Measurements from ENCODE around the gene MEGF11.

MEGF11 gene

GRCh38 chr15:66167854-66168253 is 85.7 kb downstream of the MEGF11 start:
- TF ChIP-seq CTCF (IDR thresholded peaks at IDR 0.05; ENCODE audit: unreplicated experiment in 3 of 3) = no peak
- no peak overlapping the region for H3K27ac Mint-ChIP-seq
- peaks cover 9% of the 10 kb centered on the region for H3K4me1 Mint-ChIP-seq
- H3K9me3 Mint-ChIP-seq = no peaks in the 10 kb centered on the region
- H3K27me3 Mint-ChIP-seq (ENCODE audit: low read depth) = peaks cover 58% of the 10 kb centered on the region
- H3K36me3 Mint-ChIP-seq (ENCODE audit: low read depth) = no peaks in the 10 kb centered on the region
- H3K4me3 Mint-ChIP-seq = no peak overlapping the region

GRCh38 chr15:66165856-66166255 is 87.7 kb downstream of the MEGF11 start:
- no peaks in the 10 kb centered on the region for H3K9me3 Mint-ChIP-seq
- no peak overlapping the region for H3K4me3 Mint-ChIP-seq
- no peaks in the 10 kb centered on the region for H3K36me3 Mint-ChIP-seq (ENCODE audit: low read depth)
- peaks cover 12% of the 10 kb centered on the region for H3K4me1 Mint-ChIP-seq
- no peak for TF ChIP-seq CTCF (IDR thresholded peaks at IDR 0.05; ENCODE audit: unreplicated experiment in 3 of 3)
- H3K27me3 Mint-ChIP-seq (ENCODE audit: low read depth) = peaks cover 45% of the 10 kb centered on the region
- H3K27ac Mint-ChIP-seq = no peak overlapping the region

GRCh38 chr15:66164788-66165187 is 88.8 kb downstream of the MEGF11 start:
- Mint-ChIP-seq H3K27ac (no peak overlapping the region), H3K36me3 (ENCODE audit: low read depth) (no peaks in the 10 kb centered on the region), H3K9me3 (no peaks in the 10 kb centered on the region), H3K4me1 (peaks cover 13% of the 10 kb centered on the region), H3K27me3 (ENCODE audit: low read depth) (peaks cover 45% of the 10 kb centered on the region), H3K4me3 (no peak overlapping the region)
- no peak for TF ChIP-seq CTCF (IDR thresholded peaks at IDR 0.05; ENCODE audit: unreplicated experiment in 3 of 3)

- TF ChIP-seq CTCF (IDR thresholded peaks at IDR 0.05; ENCODE audit: unreplicated experiment in 3 of 3) = no peak
- peaks cover 13% of the 10 kb centered on the region for H3K4me1 Mint-ChIP-seq
Measured at GRCh38 chr15:66163553-66163952, 90.0 kb downstream of the MEGF11 start.

GRCh38 chr15:66162286-66162685 is 91.3 kb downstream of the MEGF11 start:
- Mint-ChIP-seq H3K9me3 (no peaks in the 10 kb centered on the region), H3K4me1 (peaks cover 13% of the 10 kb centered on the region), H3K27me3 (ENCODE audit: low read depth) (peaks cover 35% of the 10 kb centered on the region), H3K4me3 (no peak overlapping the region), H3K27ac (no peak overlapping the region), H3K36me3 (ENCODE audit: low read depth) (no peaks in the 10 kb centered on the region)
- no peak for TF ChIP-seq CTCF (IDR thresholded peaks at IDR 0.05; ENCODE audit: unreplicated experiment in 3 of 3)

More at GRCh38 chr15:66163553-66163952, 90.0 kb downstream of the MEGF11 start:
- H3K4me3 Mint-ChIP-seq = no peak overlapping the region
- no peak overlapping the region for H3K27ac Mint-ChIP-seq
- no peaks in the 10 kb centered on the region for H3K36me3 Mint-ChIP-seq (ENCODE audit: low read depth)
- H3K9me3 Mint-ChIP-seq = no peaks in the 10 kb centered on the region
- peaks cover 36% of the 10 kb centered on the region for H3K27me3 Mint-ChIP-seq (ENCODE audit: low read depth)

- Mint-ChIP-seq H3K4me3 (no peak overlapping the region), H3K27ac (no peak overlapping the region), H3K9me3 (no peaks in the 10 kb centered on the region), H3K36me3 (ENCODE audit: low read depth) (no peaks in the 10 kb centered on the region), H3K27me3 (ENCODE audit: low read depth) (peaks cover 36% of the 10 kb centered on the region), H3K4me1 (peaks cover 13% of the 10 kb centered on the region)
- no peak for TF ChIP-seq CTCF (IDR thresholded peaks at IDR 0.05; ENCODE audit: unreplicated experiment in 3 of 3)
Measured at GRCh38 chr15:66161575-66162118, 91.9 kb downstream of the MEGF11 start.
